Fibroblast of skin of right biceps (primary cell): ENCODE data around the gene GH1.
"Not testable (repeated sequence)": the region's sequence is repeated elsewhere in the genome, so short reads cannot be mapped to it uniquely, and the experiment has no call there.

ENCODE experiments used
- DNase-seq: peaks from one replicate; pipeline ENCODE4 v3.0.0-alpha.2; 2013

GH1 gene

GRCh38 chr17:63894021-63894420 is 24.6 kb downstream of the GH1 start:
- DNase-seq = not testable (repeated sequence)

GRCh38 chr17:63892316-63893037 is 26.2 kb downstream of the GH1 start:
- DNase-seq = not testable (repeated sequence)

GRCh38 chr17:63889026-63889848 is 29.4 kb downstream of the GH1 start:
- peak; percentile 19 for DNase-seq

GRCh38 chr17:63885119-63885518 is 33.5 kb downstream of the GH1 start:
- DNase-seq = not testable (repeated sequence)

GRCh38 chr17:63882626-63883126 is 36.0 kb downstream of the GH1 start:
- DNase-seq = not testable (repeated sequence)

- DNase-seq = peak; percentile 47
Observed at GRCh38 chr17:63881935-63882601, 36.6 kb downstream of the GH1 start, which contains the start of gene GH2. GH2 (minus strand) TSS chr17:63881944; CDS start chr17:63881801, 143 bp downstream.

- not testable (repeated sequence) for DNase-seq
Observed at GRCh38 chr17:63881337-63881736, 37.3 kb downstream of the GH1 start.

GRCh38 chr17:63880706-63881105 is 37.9 kb downstream of the GH1 start:
- DNase-seq = no peak

GRCh38 chr17:63878413-63878812 is 40.2 kb downstream of the GH1 start:
- DNase-seq = not testable (repeated sequence)

- not testable (repeated sequence) for DNase-seq
Observed at GRCh38 chr17:63874693-63875092, 43.9 kb downstream of the GH1 start.

- not testable (repeated sequence) for DNase-seq
Observed at GRCh38 chr17:63874061-63874626, 44.5 kb downstream of the GH1 start.

GRCh38 chr17:63873577-63873976 is 45.1 kb downstream of the GH1 start, which contains the start of gene CSH2:
CSH2 (minus strand) TSS chr17:63873677; CDS start chr17:63873614, 63 bp downstream.
- DNase-seq = not testable (repeated sequence)

- DNase-seq = peak; percentile 31
Observed at GRCh38 chr17:63871646-63872365, 46.8 kb downstream of the GH1 start.

GRCh38 chr17:63870292-63870665 is 48.4 kb downstream of the GH1 start:
- peak; percentile 24 for DNase-seq

GRCh38 chr17:63869491-63870291 is 48.9 kb downstream of the GH1 start:
- DNase-seq = peak; percentile 67
